Esophagus (tissue), 2 donors: ENCODE measurements around the gene C16orf86. TPM values are rescaled to one million over a fixed set of nuclear protein-coding genes. Genes with fewer than 3 reads are reported as not detected.

ENCODE experiments used
- H3K27ac ChIP-seq, 2 donors: one replicate each; pipeline ENCODE4 v1.5.1; 2013; ENCODE audit warnings: low read depth in 2 of 2, mild to moderate bottlenecking in 2 of 2, inconsistent platforms in 1 of 2, low read length in 1 of 2, moderate library complexity in 1 of 2
- H3K27me3 ChIP-seq, 2 donors: one replicate each; pipeline ENCODE4 v1.6.1; 2013; ENCODE audit warnings: low read length in 2 of 2, control low read depth in 1 of 2, mild to moderate bottlenecking in 1 of 2; ENCODE audit not compliant: insufficient read depth in 2 of 2, control insufficient read depth in 1 of 2
- H3K36me3 ChIP-seq, 2 donors: one replicate each; pipeline ENCODE4 v1.6.1; 2013; ENCODE audit warnings: low read length in 1 of 2; ENCODE audit not compliant: control insufficient read depth in 2 of 2, insufficient read depth in 2 of 2
- H3K4me1 ChIP-seq, 2 donors: one replicate each; pipeline ENCODE4 v1.6.1; 2013; ENCODE audit warnings: low read length in 1 of 2; ENCODE audit not compliant: control insufficient read depth in 2 of 2, insufficient read depth in 2 of 2
- H3K4me3 ChIP-seq, 2 donors: one replicate each; pipeline ENCODE4 v1.5.1; 2013; ENCODE audit warnings: low read length in 2 of 2, mild to moderate bottlenecking in 2 of 2, low read depth in 1 of 2, moderate library complexity in 1 of 2
- H3K9me3 ChIP-seq, 2 donors: one replicate each; pipeline ENCODE4 v1.6.1; 2013; ENCODE audit warnings: mild to moderate bottlenecking in 2 of 2, low read depth in 1 of 2, low read length in 1 of 2, moderate library complexity in 1 of 2; ENCODE audit not compliant: control insufficient read depth in 2 of 2, insufficient read depth in 1 of 2
- WGBS, 2 donors: extraction: QIAGEN DNeasy Blood & Tissue Kit; methylation state at CpG; one replicate each; pipeline ENCODE4 v1.1.7; 2013; 5-methylcytosine and 5-hydroxymethylcytosine counted together
- polyA plus RNA-seq, 2 donors: library from polyadenylated mRNA; stranded (reverse); fragments of 200-250 nt; gene quantifications; one replicate each; pipeline ENCODE4 v1.2.3, GENCODE V29; 2013
- donor health status: healthy with polysubstance abuse.
- donor health status: Bipolar disorder and iron deficiency.

Gene C16orf86, protein sequence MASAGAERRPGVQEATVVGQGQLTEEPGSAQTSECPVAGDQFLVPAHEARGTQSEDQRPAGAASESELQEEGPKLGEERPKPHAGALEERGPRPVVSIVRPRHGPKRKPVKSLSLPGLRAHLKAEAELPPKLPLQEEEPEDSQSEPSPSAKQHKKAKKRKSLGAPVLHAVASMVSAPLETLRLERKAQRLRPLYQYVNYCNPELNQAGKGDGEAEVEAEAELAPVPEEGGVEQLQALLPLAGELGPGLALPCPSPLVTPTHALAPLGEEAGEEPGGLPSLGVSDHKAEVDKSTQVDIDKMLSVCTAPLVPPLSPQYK
- polyA plus RNA-seq = 1 to 10 TPM; 1.8 to 2.0 TPM

- H3K4me3 ChIP-seq = peak within 1 kb of the TSS; percentile 61 to 67
- peaks cover 16 to 18% of the 10 kb centered on the region in 2 donors for H3K4me1 ChIP-seq
- no peaks in the 10 kb centered on the region for H3K27me3 ChIP-seq
- H3K9me3 ChIP-seq = no peaks in the 10 kb centered on the region
- H3K36me3 ChIP-seq = peaks cover 2 to 6% of the 10 kb centered on the region in 2 donors
- H3K27ac ChIP-seq = peak within 1 kb of the TSS; percentile 76 to 83
- WGBS, 2 donors = 6 to 9% methylated on average over 65 to 78 of the region's 78 CpGs
Observed at GRCh38 chr16:67666559-67667452, at the start of gene C16orf86, which contains the start of gene ENKD1. Gene C16orf86, plus strand, starts transcription at chr16:67666814. Its CDS starts 157 bp downstream, at chr16:67666971. Gene ENKD1, minus strand, starts transcription at chr16:67666750. Its CDS starts 308 bp downstream, at chr16:67666442.

DNA sequence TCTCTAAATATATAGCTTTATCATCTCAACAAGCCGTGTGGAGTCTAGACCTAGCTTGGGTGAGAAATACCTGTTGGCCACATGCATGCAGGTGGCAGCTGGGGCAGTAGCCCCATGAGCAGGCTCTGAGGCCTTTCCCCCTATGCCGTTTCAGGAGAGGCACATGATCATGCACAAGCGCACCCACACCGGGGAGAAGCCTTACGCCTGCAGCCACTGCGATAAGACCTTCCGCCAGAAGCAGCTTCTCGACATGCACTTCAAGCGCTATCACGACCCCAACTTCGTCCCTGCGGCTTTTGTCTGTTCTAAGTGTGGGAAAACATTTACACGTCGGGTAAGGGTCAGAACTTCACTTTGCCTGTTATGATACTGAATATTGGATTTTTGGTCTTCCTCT is 38.4 kb upstream of the C16orf86 start:
- peaks cover 2 to 19% of the 10 kb centered on the region in 2 donors for H3K36me3 ChIP-seq
- WGBS, 2 donors = 95 to 96% methylated on average over 14 of the region's 14 CpGs
- H3K4me1 ChIP-seq = no peaks in the 10 kb centered on the region
- H3K27me3 ChIP-seq = no peaks in the 10 kb centered on the region
- H3K9me3 ChIP-seq = no peaks in the 10 kb centered on the region
- no peak overlapping the region for H3K4me3 ChIP-seq
- no peak overlapping the region for H3K27ac ChIP-seq

- Histone ChIP-seq H3K27ac (no peak overlapping the region), H3K4me1 (no peaks in the 10 kb centered on the region), H3K9me3 (no peaks in the 10 kb centered on the region), H3K4me3 (no peak overlapping the region), H3K36me3 (peaks cover 7 to 21% of the 10 kb centered on the region in 2 donors), H3K27me3 (no peaks in the 10 kb centered on the region)
- WGBS, 2 donors = 45 to 51% methylated on average over 7 of the region's 7 CpGs
Observed at GRCh38 chr16:67632415-67633172, 34.0 kb upstream of the C16orf86 start.

- no peak overlapping the region for H3K27ac ChIP-seq
- 92 to 93% methylated on average over 8 of the region's 8 CpGs for WGBS, 2 donors
- H3K4me1 ChIP-seq = no peaks in the 10 kb centered on the region
- peaks cover 10 to 16% of the 10 kb centered on the region in 2 donors for H3K36me3 ChIP-seq
- H3K27me3 ChIP-seq = no peaks in the 10 kb centered on the region
- H3K9me3 ChIP-seq = no peaks in the 10 kb centered on the region
- H3K4me3 ChIP-seq = no peak overlapping the region
Observed at GRCh38 chr16:67636713-67637112, 29.9 kb upstream of the C16orf86 start.

DNA sequence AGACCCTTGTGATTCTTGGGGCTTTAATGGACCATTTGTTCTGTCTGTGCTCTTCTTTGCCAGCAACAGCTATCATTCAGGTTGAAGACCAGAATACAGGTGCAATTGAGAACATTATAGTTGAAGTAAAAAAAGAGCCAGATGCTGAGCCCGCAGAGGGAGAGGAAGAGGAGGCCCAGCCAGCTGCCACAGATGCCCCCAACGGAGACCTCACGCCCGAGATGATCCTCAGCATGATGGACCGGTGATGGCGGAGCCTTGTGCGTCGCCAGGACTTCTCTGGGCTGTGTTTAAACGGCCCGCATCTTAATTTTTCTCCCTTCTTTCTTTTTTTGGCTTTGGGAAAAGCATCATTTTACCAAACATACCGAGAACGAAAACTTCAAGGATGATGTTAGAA is 29.0 kb upstream of the C16orf86 start:
- Histone ChIP-seq H3K36me3 (peaks cover 10 to 16% of the 10 kb centered on the region in 2 donors), H3K4me1 (peaks cover 0 to 3% of the 10 kb centered on the region in 2 donors), H3K27ac (no peak overlapping the region), H3K27me3 (no peaks in the 10 kb centered on the region), H3K4me3 (no peak overlapping the region), H3K9me3 (no peaks in the 10 kb centered on the region)
- WGBS, 2 donors = 89 to 90% methylated on average over 12 of the region's 12 CpGs

DNA sequence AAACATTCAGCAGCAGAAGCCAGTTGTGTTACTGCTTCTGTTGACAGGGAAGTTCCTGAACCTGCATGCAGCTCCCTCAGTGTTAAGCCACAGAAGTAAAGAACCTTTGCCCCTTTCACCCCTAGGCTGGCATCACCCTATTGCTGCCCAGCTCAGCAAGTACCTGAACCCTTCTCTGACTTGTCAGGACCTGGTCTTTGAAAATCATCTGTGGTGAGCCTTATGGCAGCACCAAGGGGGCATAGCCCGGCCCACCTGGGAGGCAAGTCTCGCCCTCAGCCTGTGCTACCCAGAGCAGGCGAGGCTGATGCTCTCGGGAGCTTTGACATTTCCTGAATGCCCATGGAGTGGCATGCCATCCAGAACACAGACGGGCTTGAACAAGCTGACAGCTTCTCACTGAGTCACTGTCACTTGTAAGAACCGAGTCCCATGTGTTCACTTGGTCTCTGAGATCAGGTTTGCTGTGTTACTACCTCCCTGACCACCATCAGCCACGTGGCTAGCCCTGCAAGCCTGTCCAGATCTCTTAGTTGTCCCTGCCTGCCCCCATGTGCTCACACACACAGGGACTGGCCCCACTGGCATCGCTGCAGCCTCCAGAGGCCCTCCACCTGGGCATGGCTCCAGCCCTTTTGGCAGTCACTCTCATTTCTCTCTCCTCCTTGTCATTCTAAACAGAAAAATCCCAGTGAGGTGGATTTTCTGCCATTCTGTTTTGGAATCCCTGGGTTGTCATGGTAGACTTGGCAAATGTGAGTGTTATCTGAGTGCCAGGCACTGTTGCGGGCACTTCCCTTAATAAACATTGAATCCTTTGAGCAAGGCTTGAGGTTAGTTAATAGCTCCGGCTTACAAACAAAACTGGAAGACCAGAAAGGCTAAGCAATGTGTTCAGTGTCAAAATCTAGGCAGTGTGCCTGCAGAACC is 24.6 kb upstream of the C16orf86 start:
- 30 to 41% methylated on average over 10 of the region's 10 CpGs for WGBS, 2 donors
- Histone ChIP-seq H3K9me3 (no peaks in the 10 kb centered on the region), H3K4me1 (peaks cover 0 to 6% of the 10 kb centered on the region in 2 donors), H3K36me3 (peaks cover 7 to 11% of the 10 kb centered on the region in 2 donors), H3K27me3 (no peaks in the 10 kb centered on the region), H3K27ac (peak overlapping the region in 1 of 2 donors; percentile 75), H3K4me3 (no peak overlapping the region)

- peaks cover 0 to 4% of the 10 kb centered on the region in 2 donors for H3K27me3 ChIP-seq
- no peak overlapping the region for H3K4me3 ChIP-seq
- 91 to 92% methylated on average over 9 of the region's 9 CpGs for WGBS, 2 donors
- no peaks in the 10 kb centered on the region for H3K9me3 ChIP-seq
- H3K4me1 ChIP-seq = peaks cover 0 to 14% of the 10 kb centered on the region in 2 donors
- H3K36me3 ChIP-seq = peaks cover 0 to 6% of the 10 kb centered on the region in 2 donors
- no peak overlapping the region for H3K27ac ChIP-seq
Observed at GRCh38 chr16:67644038-67644437, 22.6 kb upstream of the C16orf86 start.

- Histone ChIP-seq H3K4me1 (peaks cover 0 to 20% of the 10 kb centered on the region in 2 donors), H3K4me3 (peak overlapping the region in 1 of 2 donors; percentile 40), H3K27me3 (peaks cover 0 to 6% of the 10 kb centered on the region in 2 donors), H3K9me3 (no peaks in the 10 kb centered on the region), H3K27ac (peak overlapping the region in 1 of 2 donors; percentile 58), H3K36me3 (no peaks in the 10 kb centered on the region)
- WGBS, 2 donors = 72 to 75% methylated on average over 15 of the region's 15 CpGs
Observed at GRCh38 chr16:67645397-67646121, 21.1 kb upstream of the C16orf86 start.
